Measurements from ENCODE around the gene ZMYND19. TPM values are rescaled to one million over a fixed set of nuclear protein-coding genes. Genes with fewer than 3 reads are reported as not detected.
"Not testable (repeated sequence)": the region's sequence is repeated elsewhere in the genome, so short reads cannot be mapped to it uniquely, and the experiment has no call there.

Gene ZMYND19
- total RNA-seq, 1 donor from 2014 or later, result 11.0 TPM

DNA sequence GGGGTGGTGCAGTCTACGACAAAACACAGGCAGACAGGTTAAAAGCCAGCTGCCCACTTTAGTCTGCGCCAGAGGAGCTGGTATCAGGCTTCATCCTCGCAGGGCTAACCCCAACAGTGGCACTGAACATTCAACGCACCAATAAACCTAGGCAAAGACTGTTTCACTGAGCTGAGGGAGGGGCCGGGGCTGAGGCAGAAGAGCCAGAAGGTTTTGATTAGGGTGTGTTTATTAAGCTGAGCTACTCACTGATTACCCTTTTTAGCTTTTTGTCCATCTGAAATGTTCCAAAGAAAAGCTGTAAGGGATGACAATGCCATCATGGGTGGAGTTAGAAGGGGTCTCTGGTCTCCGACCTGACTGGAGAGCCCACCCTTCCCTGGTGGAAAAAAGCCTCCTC lies 1.4 kb downstream of the ZMYND19 start:
- DNase-seq (ENCODE audit: low read depth), result no peak

DNA sequence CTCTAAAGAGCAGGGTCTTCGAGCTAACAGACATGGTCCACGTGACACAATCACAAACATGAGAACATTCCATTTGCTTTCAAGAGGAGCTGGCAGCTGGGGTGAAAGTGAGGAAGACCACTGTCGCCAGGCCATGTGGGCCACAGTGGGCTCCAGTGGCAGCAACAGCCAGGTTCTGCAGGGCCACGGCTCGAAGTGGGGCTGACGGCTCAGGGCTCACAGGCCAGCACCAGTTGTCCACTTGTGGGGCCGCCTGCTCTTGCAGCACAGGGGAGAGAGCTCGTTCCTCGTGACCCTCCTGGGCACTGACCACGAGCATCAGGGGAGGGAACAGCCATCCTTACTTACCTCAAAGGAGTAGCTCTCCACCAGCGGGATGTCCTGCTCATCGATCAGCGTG lies 2.0 kb downstream of the ZMYND19 start:
- no peak for DNase-seq (ENCODE audit: low read depth)

DNA sequence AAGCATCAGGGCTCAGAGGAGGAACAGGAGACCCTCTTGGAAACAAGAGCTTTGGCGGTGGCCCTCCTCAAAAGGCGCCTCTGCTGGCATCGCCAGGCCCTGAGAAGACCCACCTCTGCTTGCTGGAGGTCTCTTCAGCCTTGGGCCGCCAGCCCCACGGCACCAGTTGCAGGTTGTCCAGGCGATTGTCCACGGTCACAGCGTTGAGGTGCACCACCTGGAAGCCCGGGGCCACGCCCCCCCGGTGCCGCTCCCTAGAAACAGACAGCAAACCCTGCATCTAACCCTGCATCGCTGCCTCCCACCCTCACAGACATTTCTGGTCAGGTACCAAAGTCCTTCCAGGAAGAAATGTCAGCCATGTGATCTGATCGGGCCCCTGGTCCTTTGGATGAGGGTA lies 3.5 kb downstream of the ZMYND19 start:
- DNase-seq (ENCODE audit: low read depth), result no peak

DNA sequence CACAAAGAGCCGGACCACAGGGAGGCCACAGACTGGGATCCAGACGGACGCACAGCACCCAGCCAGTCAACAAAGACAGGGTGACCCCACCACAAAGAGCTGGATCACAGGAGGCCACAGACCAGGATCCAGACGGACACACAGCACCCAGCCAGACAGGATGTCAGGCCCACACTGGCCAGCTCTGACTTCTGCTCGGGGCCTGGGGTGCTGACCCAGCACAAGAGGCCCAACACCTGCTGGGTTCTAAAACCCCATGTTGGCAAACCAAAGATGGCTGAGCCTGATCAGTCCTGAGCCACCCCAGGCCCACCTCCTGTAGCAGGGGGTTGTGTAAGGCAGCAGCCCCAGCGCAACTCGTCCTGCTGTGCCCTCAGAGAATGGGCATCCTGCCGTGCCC lies 6.4 kb downstream of the ZMYND19 start:
- no peak for DNase-seq (ENCODE audit: low read depth)

DNA sequence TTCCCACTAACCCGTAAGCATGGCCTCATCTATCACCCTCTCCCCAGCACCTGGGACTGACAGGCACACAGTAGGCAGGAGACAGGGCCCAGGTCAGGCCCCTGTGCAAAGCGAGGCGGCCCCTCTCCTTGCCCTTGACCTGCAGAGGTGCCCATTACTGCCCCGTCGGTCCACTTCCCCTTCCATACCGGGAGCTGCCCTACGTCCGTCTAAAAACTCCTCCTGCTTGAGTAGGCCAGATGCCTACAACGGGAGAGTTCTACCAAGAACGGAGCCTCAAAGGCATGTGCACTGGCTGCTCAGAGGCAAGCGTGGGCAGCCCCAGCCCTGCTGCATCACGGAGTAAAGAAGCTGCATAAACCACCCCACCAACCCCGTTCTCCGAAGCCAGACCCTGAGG lies 7.0 kb downstream of the ZMYND19 start:
- no peak for DNase-seq (ENCODE audit: low read depth)

DNA sequence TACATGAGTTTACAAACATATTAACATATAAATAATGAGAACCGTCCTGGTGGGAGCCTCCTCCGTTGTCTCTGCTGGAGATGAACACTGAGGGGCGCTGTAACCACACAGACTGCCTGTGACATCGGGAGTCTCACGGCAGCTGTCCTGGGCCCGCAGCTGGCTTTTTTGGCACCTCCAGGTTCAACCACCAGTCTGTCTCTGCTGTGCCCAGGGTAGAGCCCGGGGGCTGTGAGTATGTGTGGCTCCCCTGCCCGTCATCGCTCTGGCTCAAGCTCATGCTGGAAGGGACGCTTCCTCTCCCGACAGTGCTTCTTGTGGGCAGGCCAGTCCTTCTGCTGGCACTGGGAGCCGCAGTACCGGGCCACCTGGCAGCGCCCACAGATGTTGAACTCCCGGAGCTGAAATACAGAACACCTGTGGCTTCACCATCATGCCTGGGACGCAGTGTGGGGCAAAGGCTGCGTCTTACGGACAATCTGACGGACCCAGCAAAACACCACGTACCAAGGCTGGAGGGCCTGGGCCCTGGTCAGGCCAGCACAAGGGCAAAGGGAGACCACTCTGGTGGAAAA lies 7.9 kb downstream of the ZMYND19 start:
- DNase-seq (ENCODE audit: low read depth), result no peak

DNA sequence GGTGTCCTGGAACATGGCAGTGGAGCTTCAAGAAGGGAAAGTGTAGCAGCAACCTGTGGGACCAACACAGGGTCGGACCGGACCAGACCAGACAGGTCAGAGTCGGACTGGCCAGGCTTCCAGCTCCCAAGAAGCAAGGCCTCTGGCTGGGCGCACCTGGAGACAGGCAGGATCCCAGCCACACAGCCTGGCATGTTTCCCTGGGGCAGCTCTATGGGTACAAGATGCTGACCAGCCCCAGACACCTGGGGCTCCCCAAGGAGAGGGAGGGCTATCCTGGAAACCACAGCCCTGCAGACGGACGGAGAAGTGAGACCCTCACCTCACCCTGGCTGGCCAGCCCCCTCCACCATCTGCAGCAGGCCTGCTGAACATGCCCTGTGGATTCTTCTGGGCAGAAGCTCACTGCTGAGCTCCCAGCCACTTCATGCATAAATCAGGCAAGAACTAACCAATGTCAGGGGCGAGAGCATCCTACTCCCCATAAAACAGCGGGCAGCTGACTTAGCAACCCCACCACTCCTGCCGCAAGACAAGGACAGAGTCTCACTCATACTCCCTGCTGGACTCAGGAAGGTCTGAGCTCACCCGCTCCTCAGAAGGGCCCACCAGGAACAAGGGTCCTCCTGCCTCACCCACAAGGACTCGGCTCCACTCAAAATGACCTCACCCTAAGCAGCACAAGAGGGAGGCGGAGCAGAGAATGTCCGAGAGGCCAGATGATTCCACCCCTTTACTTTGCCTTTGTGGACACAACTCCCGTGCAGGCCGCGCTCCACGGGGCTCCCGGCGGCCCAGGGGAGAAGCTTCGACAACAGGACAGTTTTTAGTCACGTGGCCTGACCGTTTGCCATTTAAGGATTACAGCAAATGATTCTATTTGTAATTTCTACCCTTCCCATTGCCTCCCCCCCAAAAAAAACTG lies 8.7 kb downstream of the ZMYND19 start:
- no peak for DNase-seq (ENCODE audit: low read depth)

DNA sequence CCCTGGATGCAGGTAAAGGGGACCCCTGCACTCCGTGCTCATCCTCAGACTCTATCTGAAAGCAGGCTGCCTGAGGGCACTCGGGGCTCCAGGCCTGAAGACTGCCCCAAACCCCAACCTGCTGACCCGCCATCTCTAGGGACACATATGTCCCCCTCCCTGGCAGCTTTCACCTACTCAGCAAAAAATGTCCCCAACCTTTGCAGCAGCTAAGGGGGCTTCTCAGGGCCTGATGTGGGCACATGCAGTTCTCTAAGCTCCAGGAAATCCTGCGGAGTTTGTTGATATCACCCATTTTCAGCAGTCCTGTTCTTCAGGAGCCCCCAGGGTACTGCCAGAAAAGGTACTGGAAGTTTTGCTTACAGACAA lies 9.4 kb downstream of the ZMYND19 start:
- DNase-seq (ENCODE audit: low read depth), result no peak

DNA sequence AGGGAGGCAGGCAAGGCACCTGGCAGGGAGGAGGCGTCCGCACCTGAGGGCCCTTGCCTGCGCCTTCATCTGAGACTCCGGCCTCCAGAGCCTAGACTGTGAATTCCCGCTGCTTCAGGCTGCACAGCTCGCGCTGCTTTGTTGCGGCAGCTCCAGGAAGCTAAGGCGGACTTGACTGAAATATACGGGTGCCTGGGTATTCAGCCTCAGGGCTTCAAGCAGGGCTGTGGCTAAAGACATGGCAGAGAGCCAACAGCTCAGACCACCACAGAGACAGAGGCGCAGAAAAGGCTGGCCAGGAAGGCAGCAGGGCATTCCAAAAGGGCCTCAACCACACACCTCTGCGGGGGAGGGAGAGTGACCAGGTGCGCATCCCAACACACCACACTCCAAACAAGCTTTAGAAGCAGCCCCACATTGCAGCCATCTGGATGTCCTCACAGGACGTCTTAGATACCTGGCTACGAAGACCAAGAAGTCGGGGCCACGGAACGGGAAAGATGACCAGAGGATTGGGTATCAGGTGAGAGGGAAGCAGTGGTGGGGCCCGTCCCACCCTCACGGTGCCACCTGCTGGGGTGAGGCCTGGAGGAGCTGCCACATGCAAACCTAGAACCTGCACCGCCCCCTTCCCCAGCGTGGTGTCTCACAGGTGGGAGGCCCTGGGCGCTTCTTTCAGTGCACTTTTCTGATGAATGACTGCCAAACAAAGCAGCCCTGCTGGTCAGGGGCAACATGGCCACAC lies 9.9 kb downstream of the ZMYND19 start:
- DNase-seq (ENCODE audit: low read depth), result no peak

DNA sequence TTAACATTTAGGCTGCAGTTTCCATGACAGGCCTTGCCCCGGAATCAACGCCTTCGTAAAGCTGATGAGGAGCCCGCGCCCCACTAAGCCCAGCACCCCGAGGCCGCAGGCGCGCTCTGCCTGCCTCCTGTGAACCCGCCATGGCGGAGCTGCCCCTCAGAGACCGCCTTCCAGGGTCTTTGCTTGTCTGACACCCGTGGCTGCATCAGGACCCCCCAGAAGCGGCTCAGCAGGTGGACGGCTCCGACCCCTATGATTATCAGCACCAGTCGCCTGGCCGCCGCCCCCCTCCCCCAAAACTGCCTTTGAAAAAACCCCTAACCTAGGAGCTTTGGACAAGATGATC lies 11.1 kb downstream of the ZMYND19 start:
- no peak for DNase-seq (ENCODE audit: low read depth)

DNA sequence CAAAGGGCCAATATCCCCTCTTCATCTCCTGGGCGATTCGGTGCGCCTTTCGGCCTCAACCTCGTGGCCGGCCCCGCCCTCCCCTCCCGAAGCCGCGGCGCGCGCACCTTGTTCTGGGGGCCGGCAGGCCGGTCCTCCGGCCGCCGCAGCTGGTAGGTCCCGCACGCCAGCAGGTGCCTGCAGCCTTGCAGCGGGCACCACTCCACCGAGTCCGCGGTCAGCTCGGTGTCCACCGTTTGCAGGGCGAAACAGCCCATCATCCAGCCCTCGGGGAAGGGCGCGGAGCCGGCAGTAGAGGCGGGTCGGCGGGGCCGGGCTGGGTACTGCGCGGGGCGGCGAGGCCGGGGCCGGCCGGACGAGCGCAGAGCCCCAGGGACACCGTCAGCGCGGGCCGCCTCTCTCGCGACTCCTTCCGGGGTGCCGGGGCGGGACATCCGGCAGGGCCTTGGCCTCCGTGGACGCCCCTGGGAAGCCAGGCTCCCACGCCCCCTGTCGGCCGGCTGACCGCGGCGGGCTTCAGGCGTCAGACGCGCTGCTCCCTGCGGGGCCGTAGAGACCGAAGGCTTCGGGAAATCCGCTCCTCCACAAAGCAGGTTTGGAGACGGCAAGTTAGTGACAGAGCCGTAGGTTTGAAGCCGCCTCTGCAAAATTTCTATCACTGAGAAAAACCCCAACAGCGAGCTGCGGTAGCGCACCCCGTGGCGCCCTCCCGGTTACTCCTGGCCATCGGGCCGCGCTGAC lies 11.6 kb downstream of the ZMYND19 start, which contains the start of gene DPH7:
DPH7 (minus strand) TSS at position 408 of the 741 bp plus-strand sequence; CDS start at position 260, 148 bp downstream.
- DNase-seq (ENCODE audit: low read depth), result peak; percentile 59

DNA sequence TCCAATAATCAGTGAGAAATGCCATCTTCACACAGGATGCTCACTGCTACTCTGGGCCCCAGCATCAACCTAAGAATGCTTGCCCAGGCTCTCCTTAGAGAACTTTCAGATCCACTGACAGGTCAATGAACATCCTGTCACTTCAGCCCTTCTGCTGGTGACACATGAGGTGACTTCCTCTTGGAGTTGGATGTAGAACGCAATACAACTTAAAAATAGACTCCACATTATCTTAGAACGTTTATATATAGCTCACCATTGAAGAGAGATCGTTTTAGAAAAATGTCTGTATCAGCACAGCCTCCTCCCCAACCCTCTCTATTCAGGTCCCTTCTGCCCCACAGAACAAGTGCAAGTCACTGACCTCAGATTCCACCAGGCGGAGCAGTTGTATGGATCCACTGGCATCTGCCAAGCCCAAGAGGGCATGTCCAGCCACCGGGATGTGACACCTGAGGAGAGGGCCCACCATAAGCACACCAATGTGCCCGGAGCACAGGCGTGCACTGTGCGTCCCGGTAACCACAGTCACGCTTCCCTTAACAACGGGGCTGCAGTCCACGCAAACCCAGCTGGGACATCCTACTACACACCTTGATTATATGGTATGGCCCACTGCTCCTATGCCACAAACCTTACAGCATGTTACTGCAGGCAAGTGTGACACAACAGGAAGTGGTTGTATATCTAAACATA lies 14.4 kb downstream of the ZMYND19 start:
- no peak for DNase-seq (ENCODE audit: low read depth)

DNA sequence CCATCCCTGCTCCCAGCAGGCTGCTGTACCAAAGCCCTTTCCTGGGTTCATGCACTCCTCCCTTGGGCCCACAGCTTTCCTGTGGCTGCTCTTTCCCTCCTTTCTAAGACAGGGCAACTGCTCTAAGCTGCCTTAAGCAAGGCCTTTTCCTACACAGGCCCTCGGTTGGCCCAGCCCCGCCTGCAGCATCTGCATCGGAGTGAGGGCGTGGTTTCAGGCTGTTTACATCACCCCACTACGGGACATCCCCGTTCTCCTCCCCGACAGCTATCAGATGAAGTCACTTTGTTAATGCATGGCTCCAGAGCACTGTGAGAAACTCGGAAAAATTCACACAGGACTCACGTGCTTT lies 15.0 kb downstream of the ZMYND19 start:
- DNase-seq (ENCODE audit: low read depth), result no peak

DNA sequence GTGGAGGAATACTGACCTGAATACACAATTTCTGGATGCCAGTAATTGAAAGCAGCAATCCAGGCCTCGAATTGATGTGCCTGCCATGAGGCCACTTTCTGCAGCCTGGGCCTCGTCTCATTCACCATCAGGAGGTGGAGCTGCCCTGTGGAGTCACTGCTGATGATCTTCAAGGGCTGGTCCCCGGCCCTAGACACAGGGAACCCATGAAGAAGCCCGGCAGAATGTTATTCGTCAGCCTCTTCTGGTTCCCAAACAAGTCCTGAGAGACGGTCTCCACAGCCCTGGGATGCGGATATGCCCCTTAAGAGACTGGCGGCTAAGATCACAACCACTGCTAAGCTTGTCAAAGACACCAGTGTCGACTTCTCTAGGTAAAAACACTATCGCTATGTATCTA lies 16.1 kb downstream of the ZMYND19 start:
- no peak for DNase-seq (ENCODE audit: low read depth)

DNA sequence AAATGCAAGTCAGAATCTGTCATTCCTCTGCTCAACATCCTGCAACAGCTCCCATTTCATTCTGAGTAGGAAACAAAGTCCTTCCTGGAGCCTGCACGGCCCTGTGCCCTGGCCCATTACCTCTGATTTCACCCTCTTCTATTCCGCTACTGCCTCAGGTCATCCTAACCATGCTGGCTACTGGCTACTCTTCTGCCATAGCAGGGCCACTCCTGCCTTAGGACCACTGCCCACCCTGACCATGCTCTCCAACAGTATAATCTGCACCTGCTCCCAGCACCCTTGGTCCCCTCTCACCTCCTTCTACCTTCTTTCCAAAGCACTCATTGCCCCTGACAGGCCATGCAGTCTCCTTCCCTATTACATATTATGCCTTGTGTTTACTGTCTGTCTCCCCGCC lies 19.7 kb downstream of the ZMYND19 start:
- no peak for DNase-seq (ENCODE audit: low read depth)

DNA sequence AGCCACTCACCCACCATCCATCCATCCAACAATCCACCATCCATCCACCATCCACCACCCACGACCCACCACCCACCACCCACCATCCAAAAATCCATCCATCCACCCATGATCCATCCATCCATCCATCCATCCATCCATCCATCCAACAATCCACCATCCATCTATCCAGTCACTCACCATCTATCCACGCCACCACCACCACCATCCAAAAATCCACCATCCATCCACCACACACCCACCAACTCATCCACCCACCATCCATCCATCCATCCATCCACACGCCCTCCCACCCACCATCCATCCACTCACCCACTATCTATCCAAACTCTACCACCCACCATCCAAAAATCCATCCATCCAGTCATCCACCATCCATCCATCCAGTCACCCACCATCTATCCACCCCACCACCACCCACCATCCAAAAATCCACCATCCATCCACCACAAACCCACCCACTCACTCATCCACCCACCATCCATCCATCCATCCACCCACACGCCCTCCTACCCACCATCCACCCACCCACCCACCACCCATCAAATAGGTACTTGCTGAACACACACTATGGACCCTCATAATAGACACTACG lies 20.6 kb downstream of the ZMYND19 start:
- DNase-seq (ENCODE audit: low read depth), result no peak

DNA sequence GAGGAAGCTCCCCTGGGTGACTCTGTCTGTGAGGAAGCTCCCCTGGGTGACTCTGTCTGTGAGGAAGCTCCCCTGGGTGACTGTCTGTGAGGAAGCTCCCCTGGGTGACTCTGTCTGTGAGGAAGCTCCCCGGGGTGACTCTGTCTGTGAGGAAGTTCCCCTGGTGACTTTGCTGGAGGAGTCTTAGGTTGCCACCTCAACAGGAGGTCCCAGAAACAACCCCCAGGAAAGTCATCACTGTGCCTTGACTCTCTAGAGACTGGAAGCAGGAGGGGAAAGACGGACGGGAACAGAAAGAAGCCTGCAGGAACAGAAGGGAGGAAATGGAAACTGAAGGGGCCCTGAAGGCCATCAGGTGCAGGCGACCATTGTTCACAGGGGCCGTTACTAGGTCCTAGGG lies 21.9 kb downstream of the ZMYND19 start:
- not testable (repeated sequence) for DNase-seq (ENCODE audit: low read depth)

DNA sequence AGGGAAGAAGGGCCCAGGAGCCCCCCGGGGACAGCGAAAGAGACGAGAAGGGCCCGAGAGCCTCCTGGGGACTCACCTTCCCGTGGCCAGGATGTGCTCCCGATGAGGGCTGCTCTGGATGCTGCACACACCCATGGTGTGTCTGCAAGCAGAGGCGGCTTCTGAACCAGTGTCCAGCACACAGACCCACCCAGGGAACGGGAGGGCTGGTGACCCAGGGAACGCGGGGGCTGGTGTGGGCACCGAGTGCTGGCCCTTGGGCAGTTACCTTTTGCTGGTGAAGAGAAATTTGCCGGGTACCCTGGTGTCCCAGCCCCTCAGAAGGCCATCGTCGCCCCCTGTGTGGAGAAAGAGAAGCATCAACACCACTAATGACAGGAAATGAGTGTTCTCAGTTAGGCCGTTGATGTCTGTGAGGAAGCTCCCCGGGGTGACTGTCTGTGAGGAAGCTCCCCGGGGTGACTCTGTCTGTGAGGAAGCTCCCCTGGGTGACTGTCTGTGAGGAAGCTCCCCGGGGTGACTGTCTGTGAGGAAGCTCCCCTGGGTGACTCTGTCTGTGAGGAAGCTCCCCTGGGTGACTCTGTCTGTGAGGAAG lies 25.4 kb downstream of the ZMYND19 start:
- DNase-seq (ENCODE audit: low read depth), result no peak

DNA sequence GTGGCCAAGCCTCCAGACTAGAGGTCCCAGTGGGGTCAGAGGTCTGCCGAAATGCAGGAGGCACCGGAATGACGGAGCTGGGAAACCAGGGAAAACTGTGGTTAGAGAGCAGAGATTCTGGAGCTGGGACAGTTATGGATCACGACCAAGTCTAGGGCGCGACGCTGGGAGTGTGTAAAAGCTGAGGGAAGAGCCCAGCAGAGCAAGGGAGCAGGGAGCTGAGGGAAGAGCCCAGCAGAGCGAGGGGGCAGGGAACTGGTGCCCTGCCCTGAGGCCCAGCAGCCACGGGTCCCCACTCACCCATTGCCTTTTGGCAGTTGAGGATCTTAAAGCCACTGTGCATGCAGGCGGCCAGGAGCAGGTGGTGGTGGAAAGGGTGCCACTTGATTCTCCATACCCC lies 26.2 kb downstream of the ZMYND19 start:
- no peak for DNase-seq (ENCODE audit: low read depth)

DNA sequence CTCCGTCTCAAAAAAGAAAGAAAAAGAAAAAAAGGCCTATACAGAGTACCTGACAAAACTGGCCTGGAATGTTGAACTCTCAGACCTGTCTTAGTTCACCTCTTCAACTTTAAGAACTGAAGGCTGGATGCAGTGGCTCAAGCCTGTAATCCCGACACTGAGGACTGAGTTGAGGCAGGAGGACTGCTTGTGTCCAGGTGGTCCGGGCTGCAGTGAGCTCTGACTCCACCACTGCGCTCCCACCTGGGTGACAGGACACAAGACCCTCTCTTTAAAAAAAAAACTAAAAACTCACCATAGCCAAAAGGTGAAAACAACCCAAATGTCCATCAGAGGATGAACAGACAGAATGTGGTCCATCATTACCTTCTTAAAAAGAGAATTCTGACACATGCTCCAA lies 32.2 kb downstream of the ZMYND19 start:
- DNase-seq (ENCODE audit: low read depth), result no peak
